IMR-90 (cell line): ENCODE measurements around the gene RIPOR2. TPM values are rescaled to one million over a fixed set of nuclear protein-coding genes. Genes with fewer than 3 reads are reported as not detected.

Source experiments
- ATAC-seq: fragments of 200-7000 bp; cut with Tn5 transposase; 2 replicates; pipeline ENCODE4 v1.9.1; 2020; ENCODE audit warnings: low read depth, mild to moderate bottlenecking, moderate library complexity
- BruUV-seq: library from RNA; stranded (reverse); fragments of 400-500 nt; replicated peaks from 2 replicates; lab custom pipeline; 2021; lab: Mats Ljungman, UMichigan
- CTCF ChIA-PET: fragments of 300-600 bp; formaldehyde crosslinking; extraction: SDS; loops from one replicate; lab custom pipeline; 2021; ENCODE audit warnings: antibody characterized with exemption; lab: Yijun Ruan, JAX
- POLR2A ChIA-PET: fragments of 300-600 bp; sonication (Branson Sonifier 250); formaldehyde crosslinking; loops from one replicate; lab custom pipeline; 2022; ENCODE audit warnings: antibody characterized with exemption; ENCODE audit not compliant: unreplicated experiment; lab: Charles Lee
- DNase-seq: peaks from one replicate; pipeline ENCODE4 v3.0.0; 2013
- H2AFZ ChIP-seq: replicated peaks from 2 replicates; pipeline ENCODE3; 2013; ENCODE audit warnings: low read length, mild to moderate bottlenecking; ENCODE audit not compliant: poor library complexity
- H2AK5ac ChIP-seq: 2 replicates; pipeline ENCODE4 v1.6.1; 2013; ENCODE audit warnings: low read depth, low read length, inconsistent platforms
- H2AK9ac ChIP-seq: replicated peaks from 2 replicates; pipeline ENCODE3; 2013; ENCODE audit warnings: mild to moderate bottlenecking, low read depth, low read length, moderate library complexity; ENCODE audit not compliant: poor library complexity
- H2BK120ac ChIP-seq: 2 replicates; pipeline ENCODE4 v1.6.1; 2013; ENCODE audit warnings: low read depth, low read length, inconsistent platforms
- H2BK15ac ChIP-seq: 3 replicates; pipeline ENCODE4 v1.6.1; 2013; ENCODE audit warnings: low read depth, low read length, inconsistent platforms
- H2BK20ac ChIP-seq: 2 replicates; pipeline ENCODE4 v1.6.1; 2013; ENCODE audit warnings: low read depth, mild to moderate bottlenecking, inconsistent platforms, low read length, moderate library complexity
- H2BK5ac ChIP-seq: 2 replicates; pipeline ENCODE4 v1.6.1; 2013; ENCODE audit warnings: mild to moderate bottlenecking, low read depth, low read length, inconsistent platforms; ENCODE audit not compliant: poor library complexity, severe bottlenecking
- H3K14ac ChIP-seq: replicated peaks from 2 replicates; pipeline ENCODE4 v1.6.1; 2013; ENCODE audit warnings: low read depth, low read length, inconsistent platforms
- H3K18ac ChIP-seq: 2 replicates; pipeline ENCODE4 v1.6.1; 2013; ENCODE audit warnings: low read depth, low read length, control low read depth
- H3K23ac ChIP-seq: 2 replicates; pipeline ENCODE4 v1.6.1; 2013; ENCODE audit warnings: low read depth, low read length, inconsistent platforms
- H3K27ac ChIP-seq: 2 replicates; pipeline ENCODE4 v1.5.1; 2013; ENCODE audit warnings: mild to moderate bottlenecking, control low read depth, low read length; ENCODE audit not compliant: insufficient read depth
- H3K27me3 ChIP-seq: 2 replicates; pipeline ENCODE4 v1.6.1; 2013; ENCODE audit warnings: low read length; ENCODE audit not compliant: control insufficient read depth, insufficient read depth
- H3K36me3 ChIP-seq: 2 replicates; pipeline ENCODE4 v1.6.1; 2013; ENCODE audit warnings: low read length, mixed read lengths; ENCODE audit not compliant: control insufficient read depth, insufficient read depth
- H3K4ac ChIP-seq: 2 replicates; pipeline ENCODE4 v1.6.1; 2013; ENCODE audit warnings: low read depth, low read length, inconsistent platforms
- H3K4me1 ChIP-seq: 2 replicates; pipeline ENCODE4 v1.6.1; 2013; ENCODE audit warnings: low read length, mixed read lengths; ENCODE audit not compliant: control insufficient read depth, insufficient read depth
- H3K4me2 ChIP-seq: 2 replicates; pipeline ENCODE4 v1.6.1; 2013; ENCODE audit warnings: low read depth, mild to moderate bottlenecking, control low read depth, low read length, moderate library complexity
- H3K4me3 ChIP-seq: 2 replicates; pipeline ENCODE4 v1.5.1; 2013; ENCODE audit warnings: low read depth, mild to moderate bottlenecking, control low read depth, low read length, moderate library complexity; ENCODE audit not compliant: insufficient read depth
- H3K56ac ChIP-seq: 2 replicates; pipeline ENCODE4 v1.6.1; 2013; ENCODE audit warnings: low read length, inconsistent platforms; ENCODE audit not compliant: insufficient read depth; ENCODE audit errors: extremely low read depth
- H3K79me1 ChIP-seq, 2 experiments: 2 replicates each; pipeline ENCODE4 v1.6.1; 2013; ENCODE audit warnings: low read length in 2 of 2, inconsistent platforms in 1 of 2, low read depth in 1 of 2
- H3K9ac ChIP-seq: 2 replicates; pipeline ENCODE4 v1.6.1; 2013; ENCODE audit warnings: low read depth, low read length, control low read depth
- H3K9me1 ChIP-seq: 2 replicates; pipeline ENCODE4 v1.6.1; 2013; ENCODE audit warnings: low read length, inconsistent platforms; ENCODE audit not compliant: insufficient read depth
- H3K9me3 ChIP-seq: 2 replicates; pipeline ENCODE4 v1.6.1; 2013; ENCODE audit warnings: low read length; ENCODE audit not compliant: control insufficient read depth, insufficient read depth
- H4K20me1 ChIP-seq: 2 replicates; pipeline ENCODE4 v1.6.1; 2013; ENCODE audit warnings: low read length, inconsistent platforms; ENCODE audit not compliant: insufficient read depth
- H4K5ac ChIP-seq: 2 replicates; pipeline ENCODE4 v1.6.1; 2013; ENCODE audit warnings: mild to moderate bottlenecking, low read depth, low read length, control low read depth
- H4K8ac ChIP-seq, 2 experiments: 2 replicates each; pipeline ENCODE4 v1.6.1; 2013; ENCODE audit warnings: low read depth in 2 of 2, low read length in 2 of 2, control low read depth in 1 of 2, inconsistent platforms in 1 of 2
- H4K91ac ChIP-seq: 2 replicates; pipeline ENCODE4 v1.6.1; 2013; ENCODE audit warnings: low read depth, low read length, inconsistent platforms; ENCODE audit not compliant: insufficient read depth
- BHLHE40 ChIP-seq: fragments of 150-350 bp; IDR thresholded peaks from 2 replicates; pipeline ENCODE4 v1.6.1; 2016; ENCODE audit warnings: mild to moderate bottlenecking, low read depth, low read length
- CEBPB ChIP-seq: IDR thresholded peaks from 2 replicates; pipeline ENCODE4 v1.6.1; 2012; ENCODE audit warnings: low read depth, low read length, improper control_type of control experiment
- CHD1 ChIP-seq: IDR thresholded peaks from 2 replicates; pipeline ENCODE4 v1.6.1; 2012; ENCODE audit warnings: low read depth, low read length, improper control_type of control experiment
- FOS ChIP-seq: fragments of 150-350 bp; IDR thresholded peaks from 2 replicates; pipeline ENCODE4 v1.6.1; 2016; ENCODE audit warnings: low read depth, low read length
- MAFK ChIP-seq: IDR thresholded peaks from 2 replicates; pipeline ENCODE4 v1.6.1; 2012; ENCODE audit warnings: low read depth, low read length, improper control_type of control experiment
- MAZ ChIP-seq: IDR thresholded peaks from 2 replicates; pipeline ENCODE4 v1.6.1; 2012; ENCODE audit warnings: low read depth, mild to moderate bottlenecking, low read length, improper control_type of control experiment, moderate library complexity, borderline replicate concordance
- MXI1 ChIP-seq: IDR thresholded peaks from 2 replicates; pipeline ENCODE4 v1.6.1; 2012; ENCODE audit warnings: low read depth, mild to moderate bottlenecking, low read length, moderate library complexity, borderline replicate concordance
- NFE2L2 ChIP-seq: fragments of 150-350 bp; IDR thresholded peaks from 2 replicates; pipeline ENCODE4 v1.6.1; 2016; ENCODE audit warnings: low read depth, mild to moderate bottlenecking, low read length
- POLR2A ChIP-seq: IDR thresholded peaks from 2 replicates; pipeline ENCODE4 v1.6.1; 2012; ENCODE audit warnings: mild to moderate bottlenecking, low read depth, low read length
- RAD21 ChIP-seq: IDR thresholded peaks from 2 replicates; pipeline ENCODE4 v1.6.1; 2012; ENCODE audit warnings: low read length, improper control_type of control experiment
- RCOR1 ChIP-seq: IDR thresholded peaks from 2 replicates; pipeline ENCODE4 v1.6.1; 2012; ENCODE audit warnings: mild to moderate bottlenecking, low read length, improper control_type of control experiment; ENCODE audit not compliant: insufficient replicate concordance
- RFX5 ChIP-seq: IDR thresholded peaks from 2 replicates; pipeline ENCODE4 v1.8.0; 2012; ENCODE audit warnings: low read depth, mild to moderate bottlenecking, low read length, moderate library complexity
- SMC3 ChIP-seq: fragments of 150-350 bp; IDR thresholded peaks from 2 replicates; pipeline ENCODE4 v1.6.1; 2016; ENCODE audit warnings: low read depth, mild to moderate bottlenecking, antibody characterized with exemption, low read length, moderate library complexity
- WGBS, 2 experiments: methylation state at CpG; one replicate each; pipeline versions ENCODE4 v1.1.5 to v1.1.7; 2013; ENCODE audit warnings: missing lambda C conversion rate in 2 of 2; ENCODE audit not compliant: insufficient read length in 1 of 2; ENCODE audit errors: extremely low coverage in 2 of 2; 5-methylcytosine and 5-hydroxymethylcytosine counted together
- dilution Hi-C: fragments of 300-500 bp; cut with HindIII; formaldehyde crosslinking; loops from one replicate; pipeline ENCODE4 v1.14.3; 2018; ENCODE audit warnings: low sequenced_read_pairs; ENCODE audit not compliant: unreplicated experiment
- in situ Hi-C: fragments of 300-500 bp; cut with MboI; formaldehyde crosslinking; loops from 3 replicates; pipeline ENCODE4 v1.14.3; 2019; ENCODE audit warnings: low sequenced_read_pairs, inconsistent platforms, mixed read lengths
- intact Hi-C: fragments of 100-400 bp; cut with micrococcal nuclease; formaldehyde crosslinking; loops from 2 replicates; pipeline ENCODE4 v1.10.0; 2022
- polyA plus RNA-seq, 3 experiments: library from polyadenylated mRNA; depleted of rRNA; stranded (reverse); fragments of >200 nt; gene quantifications; 2 replicates each; pipeline ENCODE4 v1.2.3, GENCODE V29; 2012; ENCODE audit warnings: low replicate concordance in 1 of 3
- total RNA-seq: library from RNA; depleted of rRNA; stranded (reverse); fragments of >200 nt; gene quantifications from 2 replicates; pipeline ENCODE4 v1.2.3, GENCODE V29; 2012
- TF ChIP-seq, protein P1 (sequence below): conservative IDR thresholded peaks from 2 replicates; pipeline ENCODE4 v1.5.1; 2012; ENCODE audit warnings: mild to moderate bottlenecking, low read depth, low read length, improper control_type of control experiment
- TF ChIP-seq, protein P2 (sequence below): fragments of 150-350 bp; IDR thresholded peaks from 2 replicates; pipeline ENCODE4 v1.6.1; 2017; ENCODE audit warnings: mild to moderate bottlenecking, antibody characterized with exemption, low read length, low read depth
- TF ChIP-seq, protein P3 (sequence below): fragments of 150-350 bp; IDR thresholded peaks from 2 replicates; pipeline ENCODE4 v1.6.1; 2016; ENCODE audit warnings: low read depth, mild to moderate bottlenecking, low read length, moderate library complexity, borderline replicate concordance

Gene RIPOR2
- total and polyA plus RNA-seq, 2 of the 4 experiments (the other 2 are of a cell fraction), result 1.1 to 1.2 TPM

GRCh38 chr6:24905483-24905882, 30.3 kb downstream of the RIPOR2 start:
- TF ChIP-seq, protein P1, sequence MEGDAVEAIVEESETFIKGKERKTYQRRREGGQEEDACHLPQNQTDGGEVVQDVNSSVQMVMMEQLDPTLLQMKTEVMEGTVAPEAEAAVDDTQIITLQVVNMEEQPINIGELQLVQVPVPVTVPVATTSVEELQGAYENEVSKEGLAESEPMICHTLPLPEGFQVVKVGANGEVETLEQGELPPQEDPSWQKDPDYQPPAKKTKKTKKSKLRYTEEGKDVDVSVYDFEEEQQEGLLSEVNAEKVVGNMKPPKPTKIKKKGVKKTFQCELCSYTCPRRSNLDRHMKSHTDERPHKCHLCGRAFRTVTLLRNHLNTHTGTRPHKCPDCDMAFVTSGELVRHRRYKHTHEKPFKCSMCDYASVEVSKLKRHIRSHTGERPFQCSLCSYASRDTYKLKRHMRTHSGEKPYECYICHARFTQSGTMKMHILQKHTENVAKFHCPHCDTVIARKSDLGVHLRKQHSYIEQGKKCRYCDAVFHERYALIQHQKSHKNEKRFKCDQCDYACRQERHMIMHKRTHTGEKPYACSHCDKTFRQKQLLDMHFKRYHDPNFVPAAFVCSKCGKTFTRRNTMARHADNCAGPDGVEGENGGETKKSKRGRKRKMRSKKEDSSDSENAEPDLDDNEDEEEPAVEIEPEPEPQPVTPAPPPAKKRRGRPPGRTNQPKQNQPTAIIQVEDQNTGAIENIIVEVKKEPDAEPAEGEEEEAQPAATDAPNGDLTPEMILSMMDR, result no peak
- TF ChIP-seq CEBPB (no peak), NFE2L2 (no peak), POLR2A (no peak), MAFK (no peak), RCOR1 (no peak), BHLHE40 (no peak), SMC3 (no peak), RFX5 (no peak), MAZ (no peak), CHD1 (no peak), FOS (no peak), RAD21 (no peak), MXI1 (no peak)
- TF ChIP-seq, protein P2, sequence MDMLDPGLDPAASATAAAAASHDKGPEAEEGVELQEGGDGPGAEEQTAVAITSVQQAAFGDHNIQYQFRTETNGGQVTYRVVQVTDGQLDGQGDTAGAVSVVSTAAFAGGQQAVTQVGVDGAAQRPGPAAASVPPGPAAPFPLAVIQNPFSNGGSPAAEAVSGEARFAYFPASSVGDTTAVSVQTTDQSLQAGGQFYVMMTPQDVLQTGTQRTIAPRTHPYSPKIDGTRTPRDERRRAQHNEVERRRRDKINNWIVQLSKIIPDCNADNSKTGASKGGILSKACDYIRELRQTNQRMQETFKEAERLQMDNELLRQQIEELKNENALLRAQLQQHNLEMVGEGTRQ, result no peak
- TF ChIP-seq, protein P3, sequence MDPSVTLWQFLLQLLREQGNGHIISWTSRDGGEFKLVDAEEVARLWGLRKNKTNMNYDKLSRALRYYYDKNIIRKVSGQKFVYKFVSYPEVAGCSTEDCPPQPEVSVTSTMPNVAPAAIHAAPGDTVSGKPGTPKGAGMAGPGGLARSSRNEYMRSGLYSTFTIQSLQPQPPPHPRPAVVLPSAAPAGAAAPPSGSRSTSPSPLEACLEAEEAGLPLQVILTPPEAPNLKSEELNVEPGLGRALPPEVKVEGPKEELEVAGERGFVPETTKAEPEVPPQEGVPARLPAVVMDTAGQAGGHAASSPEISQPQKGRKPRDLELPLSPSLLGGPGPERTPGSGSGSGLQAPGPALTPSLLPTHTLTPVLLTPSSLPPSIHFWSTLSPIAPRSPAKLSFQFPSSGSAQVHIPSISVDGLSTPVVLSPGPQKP, result no peak
- no peak for DNase-seq
- Histone ChIP-seq H3K4me2 (no peak overlapping the region), H3K9me1 (peaks cover 6% of the 10 kb centered on the region; the same call in 1 of the 2 replicates), H2BK20ac (no peak overlapping the region), H2BK15ac (no peak overlapping the region; the same call in 2 of the 3 replicates), H2AFZ (no peak overlapping the region), H3K9me3 (no peaks in the 10 kb centered on the region), H3K18ac (no peak overlapping the region), H3K36me3 (no peaks in the 10 kb centered on the region), H3K4me1 (peaks cover 25% of the 10 kb centered on the region), H3K27ac (no peak overlapping the region), H4K8ac (no peak overlapping the region), H3K4me3 (no peak overlapping the region), H3K14ac (no peak overlapping the region), H3K79me1 (peaks cover 10 to 17% of the 10 kb centered on the region in 2 experiments; a peak in 2 of 4 replicates), H3K9ac (no peak overlapping the region), H4K91ac (no peak overlapping the region), H2BK5ac (no peak overlapping the region), H2AK5ac (no peak overlapping the region), H3K4ac (no peak overlapping the region), H3K56ac (no peak overlapping the region), H2BK120ac (no peak overlapping the region), H3K23ac (no peak overlapping the region), H3K27me3 (no peaks in the 10 kb centered on the region), H4K20me1 (no peaks in the 10 kb centered on the region), H4K5ac (no peak overlapping the region), H2AK9ac (no peak overlapping the region)
- WGBS, 2 experiments, result no CpG with 5 or more reads among the region's 3 CpGs
- ATAC-seq, result no peak
- ChIA-PET POLR2A (no interaction called here), CTCF (interaction anchor here (0.8 kb wide), 1 partner anchor 86 kb away, joined by 7 read pairs; no protein-coding TSS in a partner anchor)
- BruUV-seq, result no TSS peak
- in situ Hi-C loops, result no loop called here
- intact Hi-C loops, result no loop called here
- dilution Hi-C loops, result no loop called here
